ENCODE data around the gene CEBPZOS.
A peak's percentile ranks its signal among the peaks of the same experiment; 100 is the strongest.

The CEBPZOS gene

DNA sequence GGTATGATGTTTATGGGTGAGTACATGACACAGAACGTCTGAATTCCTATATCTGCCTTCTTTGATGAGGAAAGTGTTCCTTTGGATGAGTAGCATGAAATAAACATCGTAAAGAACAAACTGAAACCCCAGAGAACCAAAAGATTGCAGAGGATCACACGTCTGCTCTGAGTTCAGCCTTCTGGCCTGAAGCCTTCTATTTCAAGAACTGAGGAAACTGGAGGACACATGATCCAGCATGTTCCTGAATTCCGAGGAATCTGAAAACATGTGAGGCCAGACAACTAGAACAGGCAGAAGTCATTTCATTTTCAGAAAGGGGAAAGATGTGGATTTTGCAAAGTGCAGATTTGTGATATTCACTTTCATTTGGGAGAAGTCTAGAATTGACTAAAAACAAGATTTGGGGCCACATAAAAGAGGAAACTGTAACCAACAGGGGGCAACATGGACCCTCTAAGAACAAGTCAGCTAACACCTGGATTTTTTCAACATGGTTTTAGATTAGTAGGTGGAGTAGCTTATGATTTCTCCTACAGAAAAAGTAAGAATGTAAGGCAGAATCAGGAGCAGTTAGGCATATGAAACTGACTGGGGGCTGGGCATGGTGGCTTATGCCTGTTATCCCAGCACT, 16.2 kb upstream of the CEBPZOS start:
- DNase-seq, result peak in 2 of 3 donors; percentile 36 to 39
- Histone ChIP-seq H3K27ac (ENCODE audit: insufficient read depth in 1 of 2, low read depth in 1 of 2, low read length in 2 of 2, poor library complexity in 1 of 2, severe bottlenecking in 2 of 2) (no peak overlapping the region), H3K9me3 (ENCODE audit: control extremely low read depth in 1 of 5, control insufficient read depth in 4 of 5, insufficient read depth in 2 of 5, low read depth in 1 of 5, low read length in 4 of 5) (no peaks in the 10 kb centered on the region), H3K36me3 (ENCODE audit: control insufficient read depth in 4 of 4, insufficient read depth in 4 of 4, low read length in 3 of 4) (no peaks in the 10 kb centered on the region), H3K4me3 (ENCODE audit: control insufficient read depth in 1 of 7, extremely low read depth in 1 of 7, insufficient read depth in 4 of 7, low read depth in 2 of 7, low read length in 6 of 7) (no peak overlapping the region), H3K4me1 (ENCODE audit: control extremely low read depth in 1 of 4, control insufficient read depth in 4 of 4, insufficient read depth in 4 of 4, low read length in 3 of 4) (no peaks in the 10 kb centered on the region), H3K27me3 (replicated peaks in 2 of 5; ENCODE audit: control insufficient read depth in 4 of 5, insufficient read depth in 5 of 5, low read length in 4 of 5) (no peaks in the 10 kb centered on the region)
- ChIA-PET CTCF (interaction anchor here (0.7 to 1.3 kb wide), 4 partner anchors 9 to 51 kb away, joined by 3 read pairs; partner anchors contain the start of genes CEBPZ and NDUFAF7), POLR2A (no interaction called here)
- 89% methylated on average over 3 of the region's 4 CpGs for WGBS (ENCODE audit: insufficient coverage)

DNA sequence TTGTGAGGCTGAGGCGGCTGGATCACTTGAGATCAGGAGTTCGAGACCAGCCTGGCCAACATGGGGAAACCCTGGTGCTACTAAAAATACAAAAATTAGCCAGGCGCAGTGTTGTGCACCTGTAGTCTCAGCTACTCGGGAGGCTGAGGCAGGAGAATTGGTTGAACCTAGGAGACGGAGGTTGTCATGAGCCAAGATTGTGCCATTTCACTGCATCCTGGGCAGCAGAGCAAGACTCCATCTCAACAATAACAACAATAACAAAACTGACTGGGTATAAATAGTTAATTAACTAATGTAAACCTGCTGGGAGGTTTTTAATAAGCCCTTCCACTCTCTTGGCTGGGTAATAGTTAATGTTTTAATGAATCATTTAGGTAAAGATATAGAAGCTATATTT, 15.7 kb upstream of the CEBPZOS start:
- POLR2A ChIA-PET, result no interaction called here
- whole genome bisulfite sequencing (ENCODE audit: insufficient coverage), result 96% methylated on average over 4 of the region's 5 CpGs
- H3K4me3 ChIP-seq (ENCODE audit: control insufficient read depth in 1 of 7, extremely low read depth in 1 of 7, insufficient read depth in 4 of 7, low read depth in 2 of 7, low read length in 6 of 7), result no peak overlapping the region
- H3K36me3 ChIP-seq (ENCODE audit: control insufficient read depth in 4 of 4, insufficient read depth in 4 of 4, low read length in 3 of 4), result no peaks in the 10 kb centered on the region
- no peak for DNase-seq
- no peaks in the 10 kb centered on the region for H3K27me3 ChIP-seq (replicated peaks in 2 of 5; ENCODE audit: control insufficient read depth in 4 of 5, insufficient read depth in 5 of 5, low read length in 4 of 5)
- H3K27ac ChIP-seq (ENCODE audit: insufficient read depth in 1 of 2, low read depth in 1 of 2, low read length in 2 of 2, poor library complexity in 1 of 2, severe bottlenecking in 2 of 2), result no peak overlapping the region
- no peaks in the 10 kb centered on the region for H3K9me3 ChIP-seq (ENCODE audit: control extremely low read depth in 1 of 5, control insufficient read depth in 4 of 5, insufficient read depth in 2 of 5, low read depth in 1 of 5, low read length in 4 of 5)
- CTCF ChIA-PET, result interaction anchor here (0.7 to 1.3 kb wide), 2 partner anchors 9 to 11 kb away, joined by 3 read pairs; no protein-coding TSS in a partner anchor
- H3K4me1 ChIP-seq (ENCODE audit: control extremely low read depth in 1 of 4, control insufficient read depth in 4 of 4, insufficient read depth in 4 of 4, low read length in 3 of 4), result no peaks in the 10 kb centered on the region

DNA sequence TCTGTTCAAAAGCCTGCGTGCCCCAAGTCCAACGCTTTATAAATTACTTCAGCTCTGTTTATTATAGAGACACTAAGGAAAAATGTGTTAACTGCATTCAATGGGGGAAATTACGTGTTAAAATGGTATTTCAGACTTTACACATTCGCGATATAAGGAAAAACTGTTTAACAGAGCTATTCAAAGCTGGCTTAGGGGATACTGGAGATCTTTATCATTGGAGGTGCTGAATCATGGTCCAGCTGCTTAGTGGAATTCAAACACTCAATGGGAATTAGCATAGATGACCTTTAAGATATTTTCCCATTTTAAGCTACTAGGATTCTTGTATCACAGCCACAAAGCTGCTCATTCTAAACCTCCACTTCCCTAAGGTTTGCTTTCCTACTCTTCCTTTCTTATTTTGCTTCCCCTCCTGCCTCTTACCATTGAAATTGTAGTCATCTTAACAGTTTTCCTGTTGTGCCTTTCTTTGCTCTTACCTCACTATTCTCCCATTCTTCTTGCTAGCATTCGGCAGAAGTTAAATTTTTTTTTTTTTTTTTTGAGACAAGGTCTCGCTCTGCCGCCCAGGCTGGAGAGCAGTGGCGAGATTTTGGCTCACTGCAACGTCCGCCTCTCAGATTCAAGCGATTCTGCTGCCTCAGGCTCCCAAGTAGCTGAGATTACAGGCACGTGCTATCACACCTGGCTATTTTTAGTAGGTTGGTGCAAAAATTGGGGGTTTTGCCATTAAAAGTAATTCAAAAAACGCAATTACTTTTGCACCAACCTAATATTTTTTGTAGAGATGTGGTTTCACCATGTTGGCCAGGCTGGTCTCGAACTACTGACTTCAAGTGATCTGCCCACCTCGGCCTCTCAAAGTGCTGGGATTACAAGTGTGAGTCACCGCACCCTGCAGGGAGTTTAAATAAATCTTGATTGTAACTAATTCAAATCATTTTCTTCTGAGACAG, 14.3 kb upstream of the CEBPZOS start:
- no peak overlapping the region for H3K4me3 ChIP-seq (ENCODE audit: control insufficient read depth in 1 of 7, extremely low read depth in 1 of 7, insufficient read depth in 4 of 7, low read depth in 2 of 7, low read length in 6 of 7)
- no peak for DNase-seq
- ChIA-PET CTCF (interaction anchor here (0.5 to 1.6 kb wide), 4 partner anchors 10 to 606 kb away, joined by 3 to 6 read pairs (median 4); no protein-coding TSS in a partner anchor), POLR2A (no interaction called here)
- no peaks in the 10 kb centered on the region for H3K36me3 ChIP-seq (ENCODE audit: control insufficient read depth in 4 of 4, insufficient read depth in 4 of 4, low read length in 3 of 4)
- H3K27ac ChIP-seq (ENCODE audit: insufficient read depth in 1 of 2, low read depth in 1 of 2, low read length in 2 of 2, poor library complexity in 1 of 2, severe bottlenecking in 2 of 2), result no peak overlapping the region
- H3K27me3 ChIP-seq (replicated peaks in 2 of 5; ENCODE audit: control insufficient read depth in 4 of 5, insufficient read depth in 5 of 5, low read length in 4 of 5), result peaks cover 0 to 3% (median 0%) of the 10 kb centered on the region in 5 experiments
- 90% methylated on average over 11 of the region's 17 CpGs for WGBS (ENCODE audit: insufficient coverage)
- H3K4me1 ChIP-seq (ENCODE audit: control extremely low read depth in 1 of 4, control insufficient read depth in 4 of 4, insufficient read depth in 4 of 4, low read length in 3 of 4), result no peaks in the 10 kb centered on the region
- no peaks in the 10 kb centered on the region for H3K9me3 ChIP-seq (ENCODE audit: control extremely low read depth in 1 of 5, control insufficient read depth in 4 of 5, insufficient read depth in 2 of 5, low read depth in 1 of 5, low read length in 4 of 5)

DNA sequence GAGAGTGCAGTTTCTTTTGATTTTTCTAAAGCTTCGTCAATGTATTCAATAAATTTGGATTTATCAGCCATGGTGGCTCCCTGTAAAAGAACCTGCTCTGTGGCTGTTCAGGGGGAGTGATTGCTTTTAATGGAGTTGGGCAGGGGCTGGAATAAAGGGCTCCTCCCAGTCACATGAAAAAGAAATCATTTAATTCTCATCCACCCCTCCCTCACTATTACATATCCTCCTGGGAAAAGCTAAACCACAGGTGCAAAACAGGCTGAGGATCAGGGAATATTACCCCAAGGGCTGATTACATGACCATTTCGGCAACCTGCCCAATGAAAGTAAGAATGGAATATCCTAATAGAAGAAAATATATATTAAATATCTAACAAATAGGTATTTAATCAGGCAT, 7.7 kb upstream of the CEBPZOS start, which contains the start of gene SULT6B1:
Gene SULT6B1 (minus strand): TSS at position 101 of the 400 bp plus-strand sequence. CDS start 30 bp downstream, at position 71.
- ChIA-PET CTCF (interaction anchor here (1.5 kb wide), 1 partner anchor 15 kb away, joined by 5 read pairs; no protein-coding TSS in a partner anchor), POLR2A (no interaction called here)
- Histone ChIP-seq H3K27ac (ENCODE audit: insufficient read depth in 1 of 2, low read depth in 1 of 2, low read length in 2 of 2, poor library complexity in 1 of 2, severe bottlenecking in 2 of 2) (no peak within 1 kb of the TSS), H3K36me3 (ENCODE audit: control insufficient read depth in 4 of 4, insufficient read depth in 4 of 4, low read length in 3 of 4) (no peaks in the 10 kb centered on the region), H3K9me3 (ENCODE audit: control extremely low read depth in 1 of 5, control insufficient read depth in 4 of 5, insufficient read depth in 2 of 5, low read depth in 1 of 5, low read length in 4 of 5) (no peaks in the 10 kb centered on the region), H3K4me3 (ENCODE audit: control insufficient read depth in 1 of 7, extremely low read depth in 1 of 7, insufficient read depth in 4 of 7, low read depth in 2 of 7, low read length in 6 of 7) (no peak within 1 kb of the TSS), H3K27me3 (replicated peaks in 2 of 5; ENCODE audit: control insufficient read depth in 4 of 5, insufficient read depth in 5 of 5, low read length in 4 of 5) (peaks cover 0 to 3% (median 0%) of the 10 kb centered on the region in 5 experiments), H3K4me1 (ENCODE audit: control extremely low read depth in 1 of 4, control insufficient read depth in 4 of 4, insufficient read depth in 4 of 4, low read length in 3 of 4) (peaks cover 0 to 2% (median 0%) of the 10 kb centered on the region in 4 experiments)
- no peak for DNase-seq
- WGBS (ENCODE audit: insufficient coverage), result 100% methylated on average over 1 of the region's 2 CpGs

DNA sequence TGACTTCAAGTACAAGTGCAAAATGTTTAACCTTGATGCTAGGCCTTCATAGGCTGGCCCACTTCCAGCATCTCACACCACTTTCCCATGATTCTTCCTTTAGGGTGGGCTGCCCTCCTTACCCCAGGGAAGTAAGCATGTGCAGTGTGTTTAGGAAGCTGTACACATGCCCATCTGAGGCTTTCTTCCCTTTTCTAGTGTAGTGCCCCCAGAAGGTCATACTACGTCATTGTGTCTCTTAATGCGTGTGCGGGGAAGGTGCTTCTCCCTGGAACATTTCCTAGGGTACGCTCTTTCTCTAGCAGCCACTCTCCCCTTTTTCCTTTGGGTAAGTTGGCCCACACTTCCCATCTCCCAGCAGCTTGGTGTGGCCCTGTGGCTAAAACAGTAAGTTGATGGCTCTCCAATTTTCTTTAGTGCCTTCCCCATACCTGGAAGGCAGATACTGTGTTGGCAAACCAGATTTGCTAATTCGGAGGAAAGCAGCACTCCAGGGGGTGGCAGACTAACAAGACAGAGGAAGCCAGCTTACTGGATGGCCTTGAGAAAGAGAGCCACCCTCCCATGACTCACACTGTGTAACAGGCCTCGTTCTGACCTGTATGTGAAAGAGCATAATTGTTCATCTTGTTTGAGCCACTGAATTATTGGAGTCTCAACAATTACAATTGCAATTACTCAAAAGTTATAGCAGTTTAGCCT, 6.7 kb upstream of the CEBPZOS start:
- POLR2A ChIA-PET, result interaction anchor here (0.5 kb wide), 1 partner anchor 1205 kb away, joined by 3 read pairs; no protein-coding TSS in a partner anchor
- Histone ChIP-seq H3K4me1 (ENCODE audit: control extremely low read depth in 1 of 4, control insufficient read depth in 4 of 4, insufficient read depth in 4 of 4, low read length in 3 of 4) (peaks cover 0 to 2% (median 0%) of the 10 kb centered on the region in 4 experiments), H3K9me3 (ENCODE audit: control extremely low read depth in 1 of 5, control insufficient read depth in 4 of 5, insufficient read depth in 2 of 5, low read depth in 1 of 5, low read length in 4 of 5) (no peaks in the 10 kb centered on the region), H3K27ac (ENCODE audit: insufficient read depth in 1 of 2, low read depth in 1 of 2, low read length in 2 of 2, poor library complexity in 1 of 2, severe bottlenecking in 2 of 2) (no peak overlapping the region), H3K36me3 (ENCODE audit: control insufficient read depth in 4 of 4, insufficient read depth in 4 of 4, low read length in 3 of 4) (no peaks in the 10 kb centered on the region), H3K27me3 (replicated peaks in 2 of 5; ENCODE audit: control insufficient read depth in 4 of 5, insufficient read depth in 5 of 5, low read length in 4 of 5) (peaks cover 0 to 3% (median 0%) of the 10 kb centered on the region in 5 experiments), H3K4me3 (ENCODE audit: control insufficient read depth in 1 of 7, extremely low read depth in 1 of 7, insufficient read depth in 4 of 7, low read depth in 2 of 7, low read length in 6 of 7) (no peak overlapping the region)
- DNase-seq, result peak in 1 of 3 donors; percentile 13
- WGBS (ENCODE audit: insufficient coverage), result 95% methylated on average over 6 of the region's 6 CpGs
- CTCF ChIA-PET, result interaction anchor here (0.8 to 2.3 kb wide), 3 partner anchors 9 to 21 kb away, joined by 3 to 9 read pairs (median 5); no protein-coding TSS in a partner anchor

DNA sequence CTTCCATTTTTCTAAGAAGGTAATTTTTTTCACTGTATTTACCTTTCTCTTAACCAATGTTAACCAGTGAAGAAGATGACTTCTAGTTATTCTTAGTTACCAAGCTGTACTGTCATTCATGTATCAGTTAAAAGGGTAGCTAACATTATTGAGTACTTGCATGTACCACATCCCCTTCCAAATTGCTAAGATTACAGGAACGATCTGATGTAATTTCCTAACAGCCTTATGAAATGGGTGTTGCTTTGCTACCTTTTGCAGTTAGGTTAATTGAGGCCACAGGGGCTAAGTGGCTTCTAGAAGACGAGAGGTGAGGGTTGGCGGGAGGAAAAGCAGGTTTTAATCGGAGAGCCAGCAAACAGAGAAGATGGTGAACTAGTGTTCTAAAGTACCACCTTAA, 6.0 kb upstream of the CEBPZOS start:
- H3K4me3 ChIP-seq (ENCODE audit: control insufficient read depth in 1 of 7, extremely low read depth in 1 of 7, insufficient read depth in 4 of 7, low read depth in 2 of 7, low read length in 6 of 7), result no peak overlapping the region
- ChIA-PET POLR2A (interaction anchor here (0.5 kb wide), 1 partner anchor 1204 kb away, joined by 3 read pairs; no protein-coding TSS in a partner anchor), CTCF (interaction anchor here (2.3 kb wide), 1 partner anchor 22 kb away, joined by 9 read pairs; no protein-coding TSS in a partner anchor)
- peaks cover 0 to 2% (median 0%) of the 10 kb centered on the region in 4 experiments for H3K4me1 ChIP-seq (ENCODE audit: control extremely low read depth in 1 of 4, control insufficient read depth in 4 of 4, insufficient read depth in 4 of 4, low read length in 3 of 4)
- H3K9me3 ChIP-seq (ENCODE audit: control extremely low read depth in 1 of 5, control insufficient read depth in 4 of 5, insufficient read depth in 2 of 5, low read depth in 1 of 5, low read length in 4 of 5), result no peaks in the 10 kb centered on the region
- DNase-seq, result no peak
- 100% methylated on average over 3 of the region's 4 CpGs for WGBS (ENCODE audit: insufficient coverage)
- H3K36me3 ChIP-seq (ENCODE audit: control insufficient read depth in 4 of 4, insufficient read depth in 4 of 4, low read length in 3 of 4), result no peaks in the 10 kb centered on the region
- H3K27ac ChIP-seq (ENCODE audit: insufficient read depth in 1 of 2, low read depth in 1 of 2, low read length in 2 of 2, poor library complexity in 1 of 2, severe bottlenecking in 2 of 2), result no peak overlapping the region
- H3K27me3 ChIP-seq (replicated peaks in 2 of 5; ENCODE audit: control insufficient read depth in 4 of 5, insufficient read depth in 5 of 5, low read length in 4 of 5), result peaks cover 0 to 3% (median 0%) of the 10 kb centered on the region in 5 experiments
